GM10248 (cell line): ENCODE measurements around the gene DYTN.

ENCODE experiments used
- CTCF ChIA-PET: fragments of 300-600 bp; sonication (Branson Sonifier 250); formaldehyde crosslinking; extraction: SDS; loops from one replicate; lab custom pipeline; 2021; ENCODE audit warnings: antibody characterized with exemption; lab: Yijun Ruan, JAX
- POLR2A ChIA-PET: fragments of 350-650 bp; sonication (Branson Sonifier 250); formaldehyde crosslinking; extraction: SDS; loops from one replicate; lab custom pipeline; 2020; ENCODE audit warnings: antibody characterized with exemption; lab: Yijun Ruan, JAX
- DNase-seq: peaks from one replicate; pipeline ENCODE4 v3.0.0; 2012; ENCODE audit errors: extremely low spot score
- CTCF ChIP-seq: IDR thresholded peaks from 2 replicates; pipeline ENCODE4 v1.5.1; 2012; ENCODE audit warnings: mild to moderate bottlenecking, low read depth; ENCODE audit errors: extremely low read depth, missing control alignments, control extremely low read depth

DYTN gene

GRCh38 chr2:206688453-206688852 lies 29.7 kb downstream of the DYTN start:
- ChIA-PET POLR2A (no interaction called here), CTCF (interaction anchor here (2.0 kb wide), 1 partner anchor 94 kb away, joined by 8 read pairs; no protein-coding TSS in a partner anchor)
- no peak for TF ChIP-seq CTCF
- DNase-seq, result no peak

GRCh38 chr2:206683546-206683945 lies 34.6 kb downstream of the DYTN start:
- TF ChIP-seq CTCF, result no peak
- DNase-seq, result no peak
- ChIA-PET POLR2A (no interaction called here), CTCF (no interaction called here)

- CTCF ChIA-PET, result no interaction called here
- POLR2A ChIA-PET, result no interaction called here
- TF ChIP-seq CTCF, result no peak
Observed at GRCh38 chr2:206670531-206671319, 47.5 kb downstream of the DYTN start.

GRCh38 chr2:206665251-206665650 lies 52.9 kb downstream of the DYTN start:
- CTCF ChIA-PET, result interaction anchor here (1.2 to 1.5 kb wide), 2 partner anchors 11 to 29 kb away, joined by 3 read pairs; no protein-coding TSS in a partner anchor
- DNase-seq, result no peak
- no peak for TF ChIP-seq CTCF
- POLR2A ChIA-PET, result no interaction called here

More at GRCh38 chr2:206670531-206671319, 47.5 kb downstream of the DYTN start:
- no peak for DNase-seq

GRCh38 chr2:206657087-206657486 lies 61.1 kb downstream of the DYTN start:
- DNase-seq, result no peak
- ChIA-PET POLR2A (no interaction called here), CTCF (no interaction called here)
- no peak for TF ChIP-seq CTCF

- CTCF ChIA-PET, result interaction anchor here (1.1 kb wide), 1 partner anchor 34 kb away, joined by 3 read pairs; no protein-coding TSS in a partner anchor
- TF ChIP-seq CTCF, result no peak
Observed at GRCh38 chr2:206647985-206648384, 70.2 kb downstream of the DYTN start.

More at GRCh38 chr2:206647985-206648384, 70.2 kb downstream of the DYTN start:
- POLR2A ChIA-PET, result no interaction called here
- DNase-seq, result no peak
